Stomach smooth muscle (tissue), 2 donors: Measurements from ENCODE around the gene C22orf39.
"Not testable (repeated sequence)": the region's sequence is repeated elsewhere in the genome, so short reads cannot be mapped to it uniquely, and the experiment has no call there.

Experiments
- H3K27ac ChIP-seq: one replicate; pipeline ENCODE4 v1.7.0; 2013; ENCODE audit warnings: mild to moderate bottlenecking, low read length, inconsistent platforms
- H3K27me3 ChIP-seq, 2 donors: one replicate each; pipeline ENCODE4 v1.7.0; 2013; ENCODE audit warnings: low read length in 2 of 2; ENCODE audit not compliant: insufficient read depth in 2 of 2, control insufficient read depth in 1 of 2
- H3K36me3 ChIP-seq, 2 donors: one replicate each; pipeline ENCODE4 v1.7.0; 2013; ENCODE audit warnings: low read length in 2 of 2; ENCODE audit not compliant: control insufficient read depth in 2 of 2, insufficient read depth in 2 of 2
- H3K4me1 ChIP-seq: one replicate; pipeline ENCODE4 v1.7.0; 2013; ENCODE audit warnings: low read length; ENCODE audit not compliant: control insufficient read depth, insufficient read depth
- H3K4me3 ChIP-seq, 2 donors: one replicate each; pipeline ENCODE4 v1.7.0; 2013; ENCODE audit warnings: low read length in 2 of 2
- H3K9ac ChIP-seq, 2 donors: one replicate each; pipeline ENCODE4 v1.7.0; 2013; ENCODE audit warnings: low read length in 2 of 2, mild to moderate bottlenecking in 1 of 2
- H3K9me3 ChIP-seq, 2 donors: one replicate each; pipeline ENCODE4 v1.7.0; 2013; ENCODE audit warnings: low read length in 2 of 2; ENCODE audit not compliant: control insufficient read depth in 2 of 2
- donor health status: healthy.
- donor health status: Pancreatic carcinoma.

The C22orf39 gene

GRCh38 chr22:19440411-19441195 is 6.9 kb downstream of the C22orf39 start:
- H3K36me3 ChIP-seq = peaks cover 11 to 22% of the 10 kb centered on the region in 2 donors
- H3K4me3 ChIP-seq = no peak overlapping the region
- no peaks in the 10 kb centered on the region for H3K9me3 ChIP-seq
- no peak overlapping the region for H3K27ac ChIP-seq
- H3K9ac ChIP-seq = no peak overlapping the region
- no peaks in the 10 kb centered on the region for H3K27me3 ChIP-seq
- peaks cover 4% of the 10 kb centered on the region for H3K4me1 ChIP-seq

GRCh38 chr22:19438298-19438697 is 9.2 kb downstream of the C22orf39 start:
- Histone ChIP-seq H3K36me3 (peaks cover 17 to 24% of the 10 kb centered on the region in 2 donors), H3K4me3 (no peak overlapping the region), H3K9me3 (no peaks in the 10 kb centered on the region), H3K9ac (no peak overlapping the region), H3K27me3 (no peaks in the 10 kb centered on the region), H3K27ac (no peak overlapping the region), H3K4me1 (peaks cover 2% of the 10 kb centered on the region)

- peaks cover 14 to 16% of the 10 kb centered on the region in 2 donors for H3K36me3 ChIP-seq
- not testable (repeated sequence) for H3K4me3 ChIP-seq, H3K9ac ChIP-seq, H3K27me3 ChIP-seq, H3K27ac ChIP-seq, H3K4me1 ChIP-seq, H3K9me3 ChIP-seq
Observed at GRCh38 chr22:19436444-19437161, 10.9 kb downstream of the C22orf39 start.

GRCh38 chr22:19434829-19435580 is 12.5 kb downstream of the C22orf39 start:
- no peaks in the 10 kb centered on the region for H3K9me3 ChIP-seq
- H3K36me3 ChIP-seq = peaks cover 14 to 15% of the 10 kb centered on the region in 2 donors
- H3K4me1 ChIP-seq = peaks cover 17% of the 10 kb centered on the region
- no peak overlapping the region for H3K9ac ChIP-seq
- H3K27ac ChIP-seq = no peak overlapping the region
- no peak overlapping the region for H3K4me3 ChIP-seq
- H3K27me3 ChIP-seq = no peaks in the 10 kb centered on the region

- Histone ChIP-seq H3K9me3 (no peaks in the 10 kb centered on the region), H3K36me3 (peaks cover 14% of the 10 kb centered on the region in 2 donors), H3K27me3 (no peaks in the 10 kb centered on the region), H3K27ac (no peak overlapping the region), H3K4me3 (no peak overlapping the region), H3K4me1 (peaks cover 20% of the 10 kb centered on the region), H3K9ac (no peak overlapping the region)
Observed at GRCh38 chr22:19434401-19434800, 13.1 kb downstream of the C22orf39 start.

- Histone ChIP-seq H3K36me3 (peaks cover 14% of the 10 kb centered on the region in 2 donors), H3K27me3 (no peaks in the 10 kb centered on the region), H3K9me3 (no peaks in the 10 kb centered on the region), H3K27ac (peak within 1 kb of the TSS; percentile 95), H3K4me3 (peak within 1 kb of the TSS; percentile 86 to 95), H3K4me1 (peaks cover 20% of the 10 kb centered on the region), H3K9ac (peak within 1 kb of the TSS; percentile 94 to 95)
Observed at GRCh38 chr22:19432133-19432851, 15.2 kb downstream of the C22orf39 start, which contains the start of gene MRPL40. Gene MRPL40 (plus strand): TSS chr22:19432545. CDS start chr22:19432555, 10 bp downstream.

GRCh38 chr22:19431649-19432132 is 15.8 kb downstream of the C22orf39 start, which contains the start of gene HIRA:
Gene HIRA (minus strand): TSS chr22:19431733. CDS start chr22:19431476, 257 bp downstream.
- peaks cover 14% of the 10 kb centered on the region in 2 donors for H3K36me3 ChIP-seq
- H3K4me1 ChIP-seq = peaks cover 20% of the 10 kb centered on the region
- H3K9ac ChIP-seq = peak within 1 kb of the TSS; percentile 94 to 95
- no peaks in the 10 kb centered on the region for H3K27me3 ChIP-seq
- H3K9me3 ChIP-seq = no peaks in the 10 kb centered on the region
- peak within 1 kb of the TSS; percentile 86 to 95 for H3K4me3 ChIP-seq
- peak within 1 kb of the TSS; percentile 95 for H3K27ac ChIP-seq

- H3K4me1 ChIP-seq = peaks cover 20% of the 10 kb centered on the region
- H3K9ac ChIP-seq = peak overlapping the region; percentile 67 to 76
- no peaks in the 10 kb centered on the region for H3K9me3 ChIP-seq
- peak overlapping the region; percentile 6 for H3K27ac ChIP-seq
- H3K36me3 ChIP-seq = peaks cover 14% of the 10 kb centered on the region in 2 donors
- H3K4me3 ChIP-seq = peak overlapping the region; percentile 67 to 87
- no peaks in the 10 kb centered on the region for H3K27me3 ChIP-seq
Observed at GRCh38 chr22:19430890-19431541, 16.5 kb downstream of the C22orf39 start.

- Histone ChIP-seq H3K27ac (peak overlapping the region; percentile 6), H3K36me3 (peaks cover 7 to 8% of the 10 kb centered on the region in 2 donors), H3K9ac (peak overlapping the region; percentile 67 to 76), H3K4me3 (peak overlapping the region; percentile 67 to 87), H3K9me3 (no peaks in the 10 kb centered on the region), H3K27me3 (no peaks in the 10 kb centered on the region), H3K4me1 (peaks cover 20% of the 10 kb centered on the region)
Observed at GRCh38 chr22:19429950-19430889, 17.3 kb downstream of the C22orf39 start.
